Trophoblast cell (in vitro differentiated cells and primary cell): ENCODE measurements around the gene NRCAM.
"Not testable (repeated sequence)": the region's sequence is repeated elsewhere in the genome, so short reads cannot be mapped to it uniquely, and the experiment has no call there.

Source experiments
- DNase-seq, 2 donors: peaks; one replicate each; pipeline ENCODE4 v3.0.0-alpha.2; 2016
- H2AFZ ChIP-seq: 2 replicates; pipeline ENCODE4 v1.6.1; 2013; ENCODE audit warnings: low read length, moderate library complexity, mild to moderate bottlenecking; ENCODE audit not compliant: insufficient read depth, poor library complexity
- H2AK5ac ChIP-seq: 2 replicates; pipeline ENCODE4 v1.6.1; 2013; ENCODE audit warnings: mild to moderate bottlenecking, low read length
- H2BK120ac ChIP-seq: 2 replicates; pipeline ENCODE4 v1.6.1; 2013; ENCODE audit warnings: low read length, mild to moderate bottlenecking, moderate library complexity; ENCODE audit not compliant: insufficient read depth, poor library complexity
- H2BK12ac ChIP-seq: 2 replicates; pipeline ENCODE4 v1.6.1; 2013; ENCODE audit warnings: mild to moderate bottlenecking, low read length, moderate library complexity
- H2BK5ac ChIP-seq: 2 replicates; pipeline ENCODE4 v1.6.1; 2013; ENCODE audit warnings: low read length, low read depth, moderate library complexity, mild to moderate bottlenecking; ENCODE audit not compliant: poor library complexity
- H3K14ac ChIP-seq: 2 replicates; pipeline ENCODE4 v1.6.1; 2013; ENCODE audit warnings: mild to moderate bottlenecking, low read length
- H3K18ac ChIP-seq: 2 replicates; pipeline ENCODE4 v1.6.1; 2013; ENCODE audit warnings: mild to moderate bottlenecking, low read length
- H3K23ac ChIP-seq: 2 replicates; pipeline ENCODE4 v1.6.1; 2013; ENCODE audit warnings: low read length
- H3K27ac ChIP-seq: 2 replicates; pipeline ENCODE4 v1.5.1; 2013; ENCODE audit warnings: low read depth, mild to moderate bottlenecking, inconsistent platforms, low read length, moderate library complexity
- H3K27me3 ChIP-seq: 2 replicates; pipeline ENCODE4 v1.6.1; 2013; ENCODE audit warnings: inconsistent platforms, mild to moderate bottlenecking, low read length, moderate library complexity; ENCODE audit not compliant: insufficient read depth
- H3K36me3 ChIP-seq, 2 experiments: 1 replicate in 1 of 2; 2 replicates in 1 of 2; pipeline ENCODE4 v1.6.1; 2013; ENCODE audit warnings: low read length in 2 of 2, mild to moderate bottlenecking in 2 of 2, moderate library complexity in 1 of 2; ENCODE audit not compliant: insufficient read depth in 2 of 2, control insufficient read depth in 1 of 2
- H3K4ac ChIP-seq: 2 replicates; pipeline ENCODE4 v1.6.1; 2013; ENCODE audit warnings: low read depth, mild to moderate bottlenecking, low read length, moderate library complexity
- H3K4me1 ChIP-seq, 2 experiments: 1 replicate in 1 of 2; 2 replicates in 1 of 2; pipeline ENCODE4 v1.6.1; 2013; ENCODE audit warnings: low read length in 2 of 2, mild to moderate bottlenecking in 2 of 2, moderate library complexity in 1 of 2; ENCODE audit not compliant: insufficient read depth in 2 of 2, control insufficient read depth in 1 of 2
- H3K4me2 ChIP-seq: 2 replicates; pipeline ENCODE4 v1.6.1; 2013; ENCODE audit warnings: inconsistent platforms, mild to moderate bottlenecking, low read length, moderate library complexity
- H3K4me3 ChIP-seq: 2 replicates; pipeline ENCODE4 v1.5.1; 2013; ENCODE audit warnings: mild to moderate bottlenecking, low read depth, low read length, inconsistent platforms
- H3K79me1 ChIP-seq: one replicate; pipeline ENCODE4 v1.6.1; 2013; ENCODE audit warnings: low read length
- H3K79me2 ChIP-seq: 2 replicates; pipeline ENCODE4 v1.6.1; 2013; ENCODE audit warnings: low read length, mild to moderate bottlenecking; ENCODE audit not compliant: control insufficient read depth, insufficient read depth, poor library complexity
- H3K9ac ChIP-seq: 2 replicates; pipeline ENCODE4 v1.6.1; 2013; ENCODE audit warnings: mild to moderate bottlenecking, low read length
- H3K9me3 ChIP-seq: 2 replicates; pipeline ENCODE4 v1.6.1; 2013; ENCODE audit warnings: low read depth, mild to moderate bottlenecking, control low read depth, inconsistent platforms, low read length; ENCODE audit not compliant: insufficient read depth
- H4K12ac ChIP-seq: 2 replicates; pipeline ENCODE4 v1.6.1; 2013; ENCODE audit warnings: low read depth, mild to moderate bottlenecking, low read length, moderate library complexity
- H4K8ac ChIP-seq: 2 replicates; pipeline ENCODE4 v1.6.1; 2013; ENCODE audit warnings: low read depth, mild to moderate bottlenecking, low read length, moderate library complexity
- H4K91ac ChIP-seq: one replicate; pipeline ENCODE4 v1.6.1; 2013; ENCODE audit warnings: low read depth, mild to moderate bottlenecking, low read length, moderate library complexity
- WGBS: extraction: QIAGEN DNeasy Blood & Tissue Kit; methylation state at CpG from one replicate; pipeline ENCODE4 v1.1.7; 2013; ENCODE audit warnings: missing lambda C conversion rate; ENCODE audit not compliant: insufficient read length, insufficient coverage; ENCODE audit errors: extremely low coverage; 5-methylcytosine and 5-hydroxymethylcytosine counted together

The NRCAM gene

DNA sequence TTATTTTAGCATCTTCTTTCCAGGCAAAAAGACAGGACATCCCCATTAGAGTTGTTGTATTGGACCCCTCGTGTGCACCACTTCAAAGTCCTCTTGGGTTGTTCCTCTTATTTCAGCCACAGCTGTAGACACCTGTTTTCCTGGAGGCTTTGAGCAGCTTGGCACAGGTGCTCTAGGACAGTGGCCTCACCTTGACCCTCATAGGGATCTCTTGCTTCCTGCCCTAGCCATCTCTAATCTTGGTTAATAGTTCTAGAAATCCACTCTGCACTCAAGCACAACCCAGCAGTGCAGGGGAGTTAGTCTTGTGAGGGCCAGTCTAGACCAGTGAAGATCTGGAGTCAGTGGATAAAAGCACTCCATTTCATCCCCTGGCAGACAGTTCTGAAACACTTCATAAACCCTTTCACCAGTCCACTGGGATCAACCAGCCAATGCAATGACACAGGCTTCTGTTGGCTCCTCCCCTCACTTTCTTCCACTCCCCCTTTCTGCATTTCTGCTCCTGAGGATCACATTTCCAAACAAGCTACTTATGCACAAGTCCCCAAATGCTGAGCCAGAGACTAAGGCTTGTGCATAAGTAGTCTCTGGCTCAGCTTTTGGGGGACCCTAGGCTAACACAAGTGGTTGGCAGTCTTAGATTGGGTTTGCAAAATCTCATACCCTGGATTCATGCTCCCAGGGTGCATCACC, 194.5 kb downstream of the NRCAM start:
- no peak for DNase-seq
- Histone ChIP-seq H3K27ac (no peak overlapping the region), H2AK5ac (no peak overlapping the region), H3K79me1 (no peaks in the 10 kb centered on the region), H2AFZ (no peak overlapping the region), H3K18ac (no peak overlapping the region), H3K23ac (no peak overlapping the region), H3K4me3 (no peak overlapping the region), H3K4ac (no peak overlapping the region), H3K4me2 (no peak overlapping the region), H3K36me3 (no peaks in the 10 kb centered on the region), H4K8ac (no peak overlapping the region), H2BK120ac (no peak overlapping the region), H4K12ac (no peak overlapping the region), H3K4me1 (no peaks in the 10 kb centered on the region), H2BK5ac (no peak overlapping the region), H3K9me3 (peaks cover 4% of the 10 kb centered on the region), H4K91ac (no peak overlapping the region), H3K27me3 (no peaks in the 10 kb centered on the region), H3K79me2 (no peaks in the 10 kb centered on the region), H3K14ac (no peak overlapping the region), H3K9ac (no peak overlapping the region), H2BK12ac (no peak overlapping the region)
- WGBS: no CpG with 5 or more reads among the region's 1 CpG

DNA sequence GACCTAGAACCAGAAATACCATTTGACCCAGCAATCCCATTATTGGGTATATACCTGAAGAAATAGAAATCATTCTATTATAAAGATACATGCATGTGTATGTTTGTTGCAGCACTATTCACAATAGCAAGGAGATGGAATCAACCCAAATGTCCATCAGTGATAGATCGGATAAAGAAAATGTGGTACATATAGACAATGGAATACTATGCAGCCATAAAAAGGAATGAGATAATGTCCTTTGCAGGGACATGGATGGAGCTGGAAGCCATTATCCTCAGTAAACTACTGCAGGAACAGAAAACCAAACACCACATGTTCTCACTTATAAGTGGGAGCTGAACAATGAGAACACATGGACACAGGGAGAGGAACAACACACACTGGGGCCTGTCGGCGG, 196.8 kb downstream of the NRCAM start:
- not testable (repeated sequence) for DNase-seq, H3K36me3 ChIP-seq, H3K23ac ChIP-seq, H2BK5ac ChIP-seq, H2BK12ac ChIP-seq, H4K8ac ChIP-seq, H3K27me3 ChIP-seq, H2BK120ac ChIP-seq, H4K12ac ChIP-seq, H3K79me1 ChIP-seq, H3K79me2 ChIP-seq, H3K4ac ChIP-seq, H3K27ac ChIP-seq, H3K4me3 ChIP-seq, H2AK5ac ChIP-seq, H3K9me3 ChIP-seq, H3K18ac ChIP-seq, H3K4me1 ChIP-seq, H4K91ac ChIP-seq, H3K4me2 ChIP-seq, H2AFZ ChIP-seq, H3K9ac ChIP-seq, H3K14ac ChIP-seq
- no CpG with 5 or more reads among the region's 3 CpGs for WGBS

DNA sequence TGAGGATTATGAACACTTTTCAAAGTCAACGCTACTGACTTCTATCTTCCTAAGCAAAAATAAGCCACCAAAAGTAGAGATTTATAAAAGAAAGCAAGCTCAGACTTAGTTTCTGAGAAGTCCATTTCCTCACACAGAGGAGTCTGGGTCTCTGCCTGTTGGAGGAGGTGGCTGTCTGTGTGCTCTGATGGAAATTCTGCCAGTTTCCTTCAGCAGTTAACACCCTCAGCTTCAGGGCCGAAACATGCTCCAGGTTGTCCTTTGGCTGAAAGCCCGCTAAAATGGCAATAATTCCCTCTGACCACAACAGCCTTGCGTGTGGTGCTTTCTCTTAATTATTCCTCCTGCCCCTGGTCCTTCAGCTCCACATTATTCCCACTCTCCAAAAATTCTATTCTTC, 198.3 kb downstream of the NRCAM start:
- H3K14ac ChIP-seq: no peak overlapping the region
- no peak overlapping the region for H3K18ac ChIP-seq
- H2BK5ac ChIP-seq: no peak overlapping the region
- H3K9me3 ChIP-seq: peaks cover 4% of the 10 kb centered on the region
- no peak overlapping the region for H3K27ac ChIP-seq
- no peak overlapping the region for H4K12ac ChIP-seq
- H3K36me3 ChIP-seq: no peaks in the 10 kb centered on the region
- H2BK12ac ChIP-seq: no peak overlapping the region
- no peak for DNase-seq
- no peak overlapping the region for H2AFZ ChIP-seq
- no peak overlapping the region for H4K8ac ChIP-seq
- H3K4me2 ChIP-seq: no peak overlapping the region
- no peak overlapping the region for H2AK5ac ChIP-seq
- H3K4ac ChIP-seq: no peak overlapping the region
- no peak overlapping the region for H3K4me3 ChIP-seq
- no peak overlapping the region for H4K91ac ChIP-seq
- no peaks in the 10 kb centered on the region for H3K27me3 ChIP-seq
- no peaks in the 10 kb centered on the region for H3K79me2 ChIP-seq
- H2BK120ac ChIP-seq: no peak overlapping the region
- H3K9ac ChIP-seq: no peak overlapping the region
- WGBS: no CpG with 5 or more reads among the region's 4 CpGs
- H3K4me1 ChIP-seq: no peaks in the 10 kb centered on the region
- H3K23ac ChIP-seq: no peak overlapping the region
- H3K79me1 ChIP-seq: no peaks in the 10 kb centered on the region

DNA sequence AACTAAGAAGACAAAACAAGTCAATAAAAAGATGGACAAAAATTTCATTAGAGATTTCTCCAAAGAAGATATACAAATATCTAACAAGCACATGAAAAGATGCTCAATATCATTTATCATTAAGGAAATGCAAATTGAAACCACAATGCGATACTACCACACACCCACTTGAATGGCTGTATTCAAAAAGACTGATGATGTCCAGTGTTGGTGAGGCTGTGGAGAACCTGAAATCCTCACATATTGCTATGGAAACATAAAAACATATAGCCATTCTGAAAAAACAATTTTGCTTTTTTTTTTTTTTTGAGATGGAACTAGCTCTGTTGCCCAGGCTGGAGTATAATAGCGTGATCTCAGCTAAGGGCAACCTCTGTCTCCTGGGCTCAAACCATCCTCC, 202.0 kb downstream of the NRCAM start:
- no peak overlapping the region for H2AK5ac ChIP-seq
- no peaks in the 10 kb centered on the region for H3K79me1 ChIP-seq
- no peak overlapping the region for H4K12ac ChIP-seq
- H3K79me2 ChIP-seq: no peaks in the 10 kb centered on the region
- no peak overlapping the region for H4K91ac ChIP-seq
- H3K36me3 ChIP-seq: no peaks in the 10 kb centered on the region
- H3K4me2 ChIP-seq: no peak overlapping the region
- H3K27me3 ChIP-seq: no peaks in the 10 kb centered on the region
- H3K4me1 ChIP-seq: no peaks in the 10 kb centered on the region
- no peak overlapping the region for H3K14ac ChIP-seq
- H3K18ac ChIP-seq: no peak overlapping the region
- no peak overlapping the region for H2AFZ ChIP-seq
- no peak overlapping the region for H3K4me3 ChIP-seq
- H4K8ac ChIP-seq: no peak overlapping the region
- no peak overlapping the region for H3K23ac ChIP-seq
- H3K27ac ChIP-seq: no peak overlapping the region
- no peak overlapping the region for H2BK5ac ChIP-seq
- no peak overlapping the region for H3K9ac ChIP-seq
- no CpG with 5 or more reads among the region's 2 CpGs for WGBS
- no peaks in the 10 kb centered on the region for H3K9me3 ChIP-seq
- no peak overlapping the region for H3K4ac ChIP-seq
- no peak overlapping the region for H2BK120ac ChIP-seq
- no peak for DNase-seq
- no peak overlapping the region for H2BK12ac ChIP-seq
